GM12801 (cell line): Measurements from ENCODE around the gene CLDN6.

Source experiments
- TF ChIP-seq, protein P1 (sequence below): IDR thresholded peaks from one replicate; pipeline ENCODE4 v1.5.1; 2011; ENCODE audit warnings: control low read depth; ENCODE audit not compliant: insufficient read length; ENCODE audit errors: extremely low read depth

Gene CLDN6

DNA sequence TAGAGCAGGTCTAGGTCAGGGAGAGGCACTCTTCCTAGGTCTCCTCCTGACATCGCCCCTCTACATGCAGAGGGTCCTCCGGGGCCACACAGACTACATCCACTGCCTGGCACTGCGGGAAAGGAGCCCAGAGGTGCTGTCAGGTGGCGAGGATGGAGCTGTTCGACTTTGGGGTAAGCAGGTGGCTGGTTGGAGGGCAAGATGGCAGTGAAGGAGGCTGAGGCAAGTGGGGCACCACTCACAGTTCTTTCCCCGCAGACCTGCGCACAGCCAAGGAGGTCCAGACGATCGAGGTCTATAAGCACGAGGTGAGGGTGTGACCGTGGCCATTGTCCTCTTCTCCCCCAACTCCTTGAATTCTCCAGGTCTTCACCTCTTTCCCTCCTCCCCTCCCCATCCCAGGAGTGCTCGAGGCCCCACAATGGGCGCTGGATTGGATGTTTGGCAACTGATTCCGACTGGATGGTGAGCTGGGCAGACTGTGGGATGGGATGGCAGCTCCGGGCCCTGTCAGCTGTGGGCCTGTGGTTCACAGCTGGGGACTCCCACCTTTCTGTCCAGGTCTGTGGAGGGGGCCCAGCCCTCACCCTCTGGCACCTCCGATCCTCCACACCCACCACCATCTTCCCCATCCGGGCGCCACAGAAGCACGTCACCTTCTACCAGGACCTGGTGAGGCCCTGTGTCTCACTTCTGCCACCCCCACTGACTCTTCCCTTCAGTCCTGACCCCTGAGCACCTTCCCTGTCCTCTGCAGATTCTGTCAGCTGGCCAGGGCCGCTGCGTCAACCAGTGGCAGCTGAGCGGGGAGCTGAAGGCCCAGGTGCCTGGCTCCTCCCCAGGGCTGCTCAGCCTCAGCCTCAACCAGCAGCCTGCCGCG is 8.9 kb upstream of the CLDN6 start:
- TF ChIP-seq, protein P1, sequence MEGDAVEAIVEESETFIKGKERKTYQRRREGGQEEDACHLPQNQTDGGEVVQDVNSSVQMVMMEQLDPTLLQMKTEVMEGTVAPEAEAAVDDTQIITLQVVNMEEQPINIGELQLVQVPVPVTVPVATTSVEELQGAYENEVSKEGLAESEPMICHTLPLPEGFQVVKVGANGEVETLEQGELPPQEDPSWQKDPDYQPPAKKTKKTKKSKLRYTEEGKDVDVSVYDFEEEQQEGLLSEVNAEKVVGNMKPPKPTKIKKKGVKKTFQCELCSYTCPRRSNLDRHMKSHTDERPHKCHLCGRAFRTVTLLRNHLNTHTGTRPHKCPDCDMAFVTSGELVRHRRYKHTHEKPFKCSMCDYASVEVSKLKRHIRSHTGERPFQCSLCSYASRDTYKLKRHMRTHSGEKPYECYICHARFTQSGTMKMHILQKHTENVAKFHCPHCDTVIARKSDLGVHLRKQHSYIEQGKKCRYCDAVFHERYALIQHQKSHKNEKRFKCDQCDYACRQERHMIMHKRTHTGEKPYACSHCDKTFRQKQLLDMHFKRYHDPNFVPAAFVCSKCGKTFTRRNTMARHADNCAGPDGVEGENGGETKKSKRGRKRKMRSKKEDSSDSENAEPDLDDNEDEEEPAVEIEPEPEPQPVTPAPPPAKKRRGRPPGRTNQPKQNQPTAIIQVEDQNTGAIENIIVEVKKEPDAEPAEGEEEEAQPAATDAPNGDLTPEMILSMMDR = no peak

DNA sequence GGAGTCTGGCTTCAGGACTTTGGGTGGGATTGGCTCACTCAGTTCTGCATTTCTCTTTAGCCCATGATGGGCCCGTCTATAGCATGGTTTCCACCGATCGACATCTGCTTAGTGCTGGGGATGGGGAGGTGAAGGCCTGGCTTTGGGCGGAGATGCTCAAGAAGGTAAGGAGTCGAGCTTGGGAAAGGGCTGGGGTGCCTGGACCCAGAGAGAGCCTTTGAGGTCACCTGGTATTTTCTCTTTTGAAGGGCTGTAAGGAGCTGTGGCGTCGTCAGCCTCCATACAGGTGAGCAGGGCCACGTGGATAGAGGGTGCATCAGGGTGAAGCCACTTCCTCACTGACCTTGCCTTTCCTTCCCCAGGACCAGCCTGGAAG is 8.0 kb upstream of the CLDN6 start:
- TF ChIP-seq, protein P1 = no peak

DNA sequence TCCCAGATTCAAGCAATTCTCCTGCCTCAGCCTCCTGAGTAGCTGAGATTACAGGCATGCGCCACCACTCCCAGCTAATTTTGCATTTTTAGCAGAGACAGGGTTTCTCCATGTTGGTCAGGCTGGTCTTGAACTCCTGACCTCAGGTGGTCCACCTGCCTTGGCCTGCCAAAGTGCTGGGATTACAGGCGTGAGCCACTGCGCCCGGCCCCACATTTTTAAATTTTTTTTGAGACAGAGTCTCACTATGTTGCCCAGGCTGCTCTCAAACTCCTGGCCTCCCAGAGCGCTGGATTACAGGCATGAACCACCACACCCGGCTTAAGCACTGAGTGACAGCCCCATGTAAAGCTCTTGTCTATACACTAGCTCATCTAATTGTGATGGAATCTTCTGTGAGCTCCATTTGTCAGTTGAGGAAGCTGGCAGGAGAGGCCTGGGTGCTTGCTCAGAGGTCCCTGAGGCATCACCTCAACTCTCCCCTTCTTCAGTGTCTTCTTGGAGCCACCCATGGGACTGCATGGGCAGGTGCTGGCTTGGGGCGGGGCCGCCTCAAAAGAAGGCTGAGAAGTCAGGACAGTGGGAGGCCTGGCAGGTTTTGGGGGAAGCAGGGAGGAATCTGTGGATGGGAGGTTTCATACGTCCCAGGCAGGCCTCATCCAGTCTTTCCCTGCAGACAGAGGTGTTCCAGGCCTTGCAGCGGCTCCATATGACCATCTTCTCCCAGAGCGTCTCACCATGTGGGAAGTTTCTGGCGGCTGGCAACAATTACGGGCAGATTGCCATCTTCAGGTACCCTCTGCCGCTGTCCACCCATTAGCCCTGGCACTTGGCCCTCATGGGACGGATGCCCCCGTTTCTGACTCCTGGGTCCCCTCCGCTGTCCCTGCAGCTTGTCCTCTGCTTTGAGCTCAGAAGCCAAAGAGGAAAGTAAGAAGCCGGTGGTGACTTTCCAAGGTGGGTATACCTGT is 7.3 kb upstream of the CLDN6 start:
- TF ChIP-seq, protein P1 = no peak

DNA sequence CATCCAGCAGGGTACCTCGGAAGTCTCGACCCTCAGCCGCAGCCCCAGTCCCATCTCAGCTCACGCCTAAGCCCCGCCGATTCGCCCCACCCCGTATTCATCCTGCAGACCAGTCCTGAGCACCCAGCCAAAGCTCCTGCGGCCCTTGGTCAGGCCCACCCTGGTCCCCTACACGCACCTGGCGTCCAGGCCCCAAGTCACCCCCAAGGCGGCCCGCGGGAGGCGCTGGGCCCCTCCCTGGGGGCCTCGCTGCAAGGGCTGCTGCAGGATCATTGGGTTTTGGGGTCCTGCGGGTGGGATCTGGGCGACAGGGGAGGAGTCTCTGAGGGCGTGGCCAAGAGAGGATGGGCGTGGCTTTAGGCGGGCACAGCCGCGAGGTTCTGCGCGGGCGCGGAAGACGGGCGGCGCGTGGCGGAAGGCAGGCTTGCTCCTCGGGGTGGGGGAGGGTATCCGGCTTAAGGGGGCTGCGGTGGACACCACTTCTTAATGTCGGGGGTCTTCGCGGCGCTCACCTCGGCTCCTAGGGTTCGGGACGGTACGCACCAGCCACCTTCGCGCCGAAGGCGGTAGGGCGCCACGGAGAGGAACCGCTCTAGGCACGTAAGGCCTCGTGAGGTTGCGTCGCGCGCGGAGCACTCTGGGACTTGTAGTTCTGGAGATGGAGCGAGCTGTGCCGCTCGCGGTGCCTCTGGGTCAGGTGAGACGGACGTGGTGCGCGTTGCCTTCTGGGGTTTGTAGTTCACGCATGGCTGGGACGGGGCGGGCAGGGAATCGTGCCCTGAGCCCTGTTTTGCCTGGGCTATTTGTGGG is 5.9 kb upstream of the CLDN6 start, which contains the start of the genes HCFC1R1 and THOC6:
HCFC1R1 (minus strand) TSS at position 274 of the 810 bp plus-strand sequence; CDS start at position 273, 1 bp downstream.
THOC6 (plus strand) TSS at position 367 of the 810 bp plus-strand sequence; CDS start at position 659, 292 bp downstream.
- TF ChIP-seq, protein P1 = no peak

DNA sequence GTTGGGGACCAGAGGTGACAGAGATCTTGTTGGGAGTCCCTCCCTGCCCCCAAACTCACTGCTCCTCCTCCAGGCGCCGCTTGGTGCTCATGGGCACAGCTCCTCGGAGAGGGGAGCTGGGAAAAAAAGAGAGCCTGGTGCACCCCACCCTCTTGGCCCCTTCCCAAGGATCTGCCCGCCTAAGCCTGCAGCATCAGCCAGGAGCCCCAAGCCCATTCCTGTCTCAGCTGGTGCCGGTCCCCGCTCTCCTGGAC is 5.4 kb upstream of the CLDN6 start:
- TF ChIP-seq, protein P1 = no peak

DNA sequence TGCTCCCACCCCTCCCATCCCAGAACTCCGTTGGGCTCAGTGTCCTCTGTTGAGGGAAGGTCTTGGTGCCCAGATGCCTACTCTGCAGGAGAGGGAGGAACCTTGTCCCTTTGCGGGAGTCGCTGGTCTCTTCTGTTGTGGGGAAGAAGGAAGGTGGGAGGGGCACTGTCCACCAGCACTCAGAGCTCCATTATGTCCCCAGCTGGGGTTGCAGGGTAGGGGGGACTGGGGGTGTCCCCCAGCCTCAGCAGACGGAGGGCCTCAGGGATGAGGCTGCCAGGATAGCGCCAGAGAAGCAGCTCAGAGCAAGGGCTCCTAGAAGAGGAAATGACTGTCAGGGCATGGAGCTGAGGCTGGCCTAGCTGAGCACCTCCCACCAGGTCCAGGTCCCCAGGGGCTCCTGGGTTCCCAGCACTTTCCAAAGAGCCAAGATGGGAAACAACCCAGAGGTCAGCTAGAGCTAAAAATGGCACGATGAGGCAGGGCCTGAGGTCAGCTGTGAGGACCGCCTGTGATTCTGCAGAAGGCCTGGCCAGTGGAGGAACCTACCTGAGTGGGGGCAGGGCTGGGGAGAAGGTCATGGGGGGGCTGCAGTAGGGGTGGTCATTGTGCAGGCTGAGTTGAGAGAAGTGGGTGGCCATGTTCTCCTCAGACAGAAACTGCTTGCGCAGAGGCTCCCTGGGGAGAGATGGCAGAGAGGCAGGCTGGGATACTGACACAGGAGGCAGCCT is 4.9 kb upstream of the CLDN6 start:
- TF ChIP-seq, protein P1 = no peak
